Stimulated activated naive B cell treated with anti-CD40 and anti-IgM and Interleukin-4, amounts not matched to agents 10 μg/mL and 1 μg/mL and 100 μg/mL, for 72 hours (primary cell): Measurements from ENCODE around the gene FRMPD4.

Source experiments
- ATAC-seq, 2 donors: fragments of 150-1000 bp; cut with Tn5 transposase; replicated peaks; 2 replicates each; pipeline ENCODE4 v1.10.0; 2021; ENCODE audit warnings: moderate library complexity in 1 of 2
- DNase-seq: peaks from one replicate; pipeline ENCODE4 v3.0.0; 2021
- H3K27ac Mint-ChIP-seq: one replicate; pipeline ENCODE4 v1.8.0; 2022; ENCODE audit warnings: mild to moderate bottlenecking, mixed read lengths
- H3K27me3 Mint-ChIP-seq, 2 donors: one replicate each; pipeline ENCODE4 v1.8.0; 2022; ENCODE audit warnings: mixed read lengths in 2 of 2
- H3K36me3 Mint-ChIP-seq, 2 donors: one replicate each; pipeline ENCODE4 v1.8.0; 2022; ENCODE audit warnings: mixed read lengths in 2 of 2, mild to moderate bottlenecking in 1 of 2
- H3K4me1 Mint-ChIP-seq, 2 donors: one replicate each; pipeline ENCODE4 v1.8.0; 2022; ENCODE audit warnings: mixed read lengths in 2 of 2, mild to moderate bottlenecking in 1 of 2
- H3K4me3 Mint-ChIP-seq, 2 donors: one replicate each; pipeline ENCODE4 v1.8.0; 2022; ENCODE audit warnings: mild to moderate bottlenecking in 2 of 2, mixed read lengths in 2 of 2, moderate library complexity in 1 of 2
- H3K9me3 Mint-ChIP-seq, 2 donors: one replicate each; pipeline ENCODE4 v1.8.0; 2022; ENCODE audit warnings: mixed read lengths in 2 of 2, mild to moderate bottlenecking in 1 of 2

FRMPD4 gene

GRCh38 chrX:12301288-12301687 lies 163.0 kb downstream of the FRMPD4 start:
- Mint-ChIP-seq H3K9me3 (peaks cover 0 to 3% of the 10 kb centered on the region in 2 donors), H3K4me3 (no peak overlapping the region), H3K36me3 (no peaks in the 10 kb centered on the region), H3K4me1 (peaks cover 4 to 10% of the 10 kb centered on the region in 2 donors), H3K27ac (no peak overlapping the region), H3K27me3 (peaks cover 7 to 14% of the 10 kb centered on the region in 2 donors)
- peak; percentile 65 to 79 for ATAC-seq
- DNase-seq: no peak

GRCh38 chrX:12304261-12304660 lies 166.0 kb downstream of the FRMPD4 start:
- Mint-ChIP-seq H3K9me3 (peaks cover 0 to 3% of the 10 kb centered on the region in 2 donors), H3K4me1 (peaks cover 4 to 10% of the 10 kb centered on the region in 2 donors), H3K27me3 (peaks cover 0 to 9% of the 10 kb centered on the region in 2 donors), H3K36me3 (no peaks in the 10 kb centered on the region), H3K4me3 (no peak overlapping the region), H3K27ac (no peak overlapping the region)
- peak; percentile 34 to 58 for ATAC-seq
- DNase-seq: no peak

- no peak for ATAC-seq
- peaks cover 0 to 3% of the 10 kb centered on the region in 2 donors for H3K9me3 Mint-ChIP-seq
- DNase-seq: no peak
- no peaks in the 10 kb centered on the region for H3K4me1 Mint-ChIP-seq
- H3K27ac Mint-ChIP-seq: no peak overlapping the region
- no peaks in the 10 kb centered on the region for H3K36me3 Mint-ChIP-seq
- H3K4me3 Mint-ChIP-seq: no peak overlapping the region
- peaks cover 5 to 13% of the 10 kb centered on the region in 2 donors for H3K27me3 Mint-ChIP-seq
Observed at GRCh38 chrX:12307961-12308360, 169.7 kb downstream of the FRMPD4 start.

DNA sequence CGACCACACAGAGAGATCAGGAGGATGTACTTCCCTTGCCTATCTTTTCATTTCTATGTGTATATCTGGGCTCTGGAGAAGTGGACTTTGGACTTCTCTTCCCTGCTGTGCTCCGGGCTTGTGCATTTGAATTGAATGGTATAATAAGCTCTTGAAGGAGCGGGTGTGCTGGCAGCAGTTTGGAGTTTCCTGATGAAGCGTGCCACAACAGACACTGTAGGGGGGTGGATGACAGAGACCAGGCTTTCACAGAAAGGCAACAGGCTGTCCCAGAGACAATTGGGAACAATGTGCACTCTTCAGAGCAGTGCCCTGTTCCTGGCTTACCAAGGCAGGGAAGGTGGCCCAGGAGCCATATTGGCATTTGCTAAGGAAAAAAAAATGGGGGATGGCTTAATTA lies 170.1 kb downstream of the FRMPD4 start:
- H3K4me3 Mint-ChIP-seq: no peak overlapping the region
- H3K27ac Mint-ChIP-seq: no peak overlapping the region
- DNase-seq (no peak), ATAC-seq (no peak)
- peaks cover 0 to 5% of the 10 kb centered on the region in 2 donors for H3K9me3 Mint-ChIP-seq
- peaks cover 8 to 17% of the 10 kb centered on the region in 2 donors for H3K27me3 Mint-ChIP-seq
- no peaks in the 10 kb centered on the region for H3K36me3 Mint-ChIP-seq
- H3K4me1 Mint-ChIP-seq: no peaks in the 10 kb centered on the region

DNA sequence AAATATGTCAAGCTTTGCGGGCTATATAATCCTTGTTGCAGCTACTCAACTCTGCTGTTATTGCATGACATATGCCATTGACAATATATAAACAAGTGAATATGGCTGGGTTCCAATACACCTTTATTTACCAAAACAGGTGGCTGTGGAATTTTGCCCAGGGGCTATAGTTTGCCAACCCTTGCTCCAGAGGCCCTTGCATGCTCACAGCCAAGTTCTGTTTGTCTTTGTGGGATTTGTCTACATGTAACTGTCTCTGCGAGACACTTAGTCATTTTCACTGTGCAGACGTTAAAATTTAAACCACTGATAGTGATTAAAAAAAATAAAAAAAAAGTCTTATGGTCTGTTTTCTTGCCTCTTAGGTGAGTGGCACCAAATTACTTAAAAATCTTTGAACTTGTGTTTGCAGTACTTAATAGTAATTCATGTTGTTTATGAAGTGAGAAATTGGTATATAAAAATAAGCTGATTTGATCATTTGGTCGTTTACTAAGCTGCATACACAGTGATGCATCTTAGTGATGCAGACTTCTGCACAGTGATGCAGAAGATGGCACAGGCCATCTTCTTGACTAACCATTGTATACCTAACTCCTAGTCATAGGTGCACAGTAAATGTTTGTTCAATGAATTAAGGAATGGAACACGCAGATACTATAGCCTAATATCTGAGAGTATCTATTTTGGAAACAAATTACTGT lies 170.9 kb downstream of the FRMPD4 start:
- Mint-ChIP-seq H3K4me1 (no peaks in the 10 kb centered on the region), H3K9me3 (peaks cover 0 to 5% of the 10 kb centered on the region in 2 donors), H3K36me3 (no peaks in the 10 kb centered on the region), H3K27me3 (peaks cover 8 to 17% of the 10 kb centered on the region in 2 donors), H3K27ac (no peak overlapping the region), H3K4me3 (no peak overlapping the region)
- DNase-seq: no peak
- ATAC-seq: no peak

DNA sequence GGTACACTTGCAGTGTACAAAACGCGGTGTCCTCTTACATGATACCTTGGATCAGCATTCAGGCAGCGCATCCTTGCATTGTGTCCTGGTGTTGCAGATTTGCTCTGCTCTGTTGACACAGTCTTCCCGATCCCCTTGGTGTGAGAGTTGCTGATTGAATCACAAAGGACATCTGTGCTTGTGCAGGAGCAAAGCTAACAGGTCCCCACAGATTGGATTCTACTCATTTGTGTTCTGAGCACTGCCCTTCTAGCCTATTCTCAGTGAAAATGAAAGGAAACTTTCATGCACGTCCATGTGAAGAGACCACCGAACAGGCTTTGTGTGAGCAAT lies 171.4 kb downstream of the FRMPD4 start:
- Mint-ChIP-seq H3K27ac (no peak overlapping the region), H3K4me1 (no peaks in the 10 kb centered on the region), H3K4me3 (no peak overlapping the region), H3K27me3 (peaks cover 8 to 17% of the 10 kb centered on the region in 2 donors), H3K9me3 (peaks cover 0 to 5% of the 10 kb centered on the region in 2 donors), H3K36me3 (no peaks in the 10 kb centered on the region)
- DNase-seq: no peak
- no peak for ATAC-seq

DNA sequence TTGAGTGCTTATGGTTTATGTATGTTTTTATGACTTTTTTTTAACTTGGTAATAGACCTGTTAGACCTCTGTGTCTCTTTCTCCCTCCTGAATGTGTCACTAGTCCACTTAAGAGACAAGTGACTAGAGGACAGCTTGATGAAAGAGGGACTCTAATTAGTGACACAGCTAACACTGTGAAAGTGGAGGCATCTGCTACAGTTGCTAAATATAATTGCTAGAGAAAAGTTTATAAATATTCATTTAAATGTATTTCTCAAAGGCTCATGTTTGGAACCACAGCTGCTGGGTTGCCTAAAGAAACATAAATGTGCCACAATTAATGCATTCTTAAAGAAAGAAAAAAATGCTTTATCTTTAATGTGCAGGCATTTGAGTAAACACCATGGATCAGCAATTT lies 176.4 kb downstream of the FRMPD4 start:
- DNase-seq (no peak), ATAC-seq (no peak)
- peaks cover 0 to 5% of the 10 kb centered on the region in 2 donors for H3K9me3 Mint-ChIP-seq
- H3K27me3 Mint-ChIP-seq: peaks cover 8 to 30% of the 10 kb centered on the region in 2 donors
- H3K4me1 Mint-ChIP-seq: no peaks in the 10 kb centered on the region
- no peak overlapping the region for H3K4me3 Mint-ChIP-seq
- H3K27ac Mint-ChIP-seq: no peak overlapping the region
- H3K36me3 Mint-ChIP-seq: no peaks in the 10 kb centered on the region

DNA sequence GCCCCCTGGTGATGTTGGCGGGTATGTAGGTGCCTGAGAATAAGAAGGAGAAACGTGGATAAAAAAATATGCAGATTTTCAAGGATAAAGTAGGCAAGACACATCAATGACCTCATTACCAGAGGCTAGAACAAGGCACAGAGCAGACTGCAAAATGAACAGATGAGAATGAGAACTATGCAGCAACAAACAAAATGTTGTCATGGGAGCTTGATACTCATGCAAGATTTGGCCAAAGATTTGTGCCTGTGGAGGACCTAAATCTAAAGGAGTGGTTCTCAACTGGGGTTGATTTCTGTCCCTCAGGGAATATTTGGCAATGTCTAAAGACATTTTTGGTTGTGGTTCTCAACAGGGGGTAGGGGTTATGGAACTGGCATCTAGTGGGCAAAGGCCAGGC lies 177.3 kb downstream of the FRMPD4 start:
- H3K4me1 Mint-ChIP-seq: no peaks in the 10 kb centered on the region
- peaks cover 0 to 5% of the 10 kb centered on the region in 2 donors for H3K9me3 Mint-ChIP-seq
- H3K27me3 Mint-ChIP-seq: peaks cover 8 to 25% of the 10 kb centered on the region in 2 donors
- no peak for DNase-seq
- no peak for ATAC-seq
- no peak overlapping the region for H3K4me3 Mint-ChIP-seq
- no peak overlapping the region for H3K27ac Mint-ChIP-seq
- H3K36me3 Mint-ChIP-seq: no peaks in the 10 kb centered on the region

DNA sequence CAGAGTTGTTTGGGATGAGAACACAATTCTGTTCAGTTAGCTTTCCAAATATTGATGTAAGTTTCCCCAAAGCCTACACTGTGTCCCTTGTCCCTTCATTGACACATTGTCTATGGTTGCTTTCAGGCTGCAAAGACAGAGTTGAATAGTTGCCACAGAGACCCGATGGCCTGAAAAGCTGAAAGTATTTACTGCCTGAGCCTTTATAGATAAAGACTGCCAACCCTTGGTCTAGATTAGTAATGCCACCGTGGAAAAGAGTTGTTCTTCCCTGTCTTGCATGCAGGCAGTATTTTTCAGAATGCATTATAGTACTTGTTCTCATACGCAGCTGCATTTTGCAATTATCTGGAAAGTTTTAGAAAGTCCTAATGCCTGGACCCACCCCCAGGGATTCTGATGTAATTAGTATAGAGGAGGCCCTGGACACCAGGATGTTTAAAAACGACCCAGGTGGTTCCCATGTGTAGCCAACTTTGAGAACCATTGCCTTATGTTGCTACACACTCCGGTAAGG lies 180.8 kb downstream of the FRMPD4 start:
- ATAC-seq: no peak
- Mint-ChIP-seq H3K4me3 (no peak overlapping the region), H3K27ac (no peak overlapping the region), H3K27me3 (peaks cover 5 to 13% of the 10 kb centered on the region in 2 donors), H3K36me3 (no peaks in the 10 kb centered on the region), H3K9me3 (no peaks in the 10 kb centered on the region), H3K4me1 (no peaks in the 10 kb centered on the region)
- DNase-seq: no peak

GRCh38 chrX:12319992-12320391 lies 181.7 kb downstream of the FRMPD4 start:
- Mint-ChIP-seq H3K4me3 (no peak overlapping the region), H3K36me3 (no peaks in the 10 kb centered on the region), H3K27me3 (peaks cover 5 to 13% of the 10 kb centered on the region in 2 donors), H3K4me1 (no peaks in the 10 kb centered on the region), H3K9me3 (no peaks in the 10 kb centered on the region), H3K27ac (no peak overlapping the region)
- DNase-seq (no peak), ATAC-seq (no peak)

GRCh38 chrX:12322031-12322430 lies 183.8 kb downstream of the FRMPD4 start:
- Mint-ChIP-seq H3K4me1 (no peaks in the 10 kb centered on the region), H3K9me3 (no peaks in the 10 kb centered on the region), H3K4me3 (no peak overlapping the region), H3K27ac (no peak overlapping the region), H3K27me3 (peaks cover 5 to 7% of the 10 kb centered on the region in 2 donors), H3K36me3 (no peaks in the 10 kb centered on the region)
- no peak for ATAC-seq
- no peak for DNase-seq

DNA sequence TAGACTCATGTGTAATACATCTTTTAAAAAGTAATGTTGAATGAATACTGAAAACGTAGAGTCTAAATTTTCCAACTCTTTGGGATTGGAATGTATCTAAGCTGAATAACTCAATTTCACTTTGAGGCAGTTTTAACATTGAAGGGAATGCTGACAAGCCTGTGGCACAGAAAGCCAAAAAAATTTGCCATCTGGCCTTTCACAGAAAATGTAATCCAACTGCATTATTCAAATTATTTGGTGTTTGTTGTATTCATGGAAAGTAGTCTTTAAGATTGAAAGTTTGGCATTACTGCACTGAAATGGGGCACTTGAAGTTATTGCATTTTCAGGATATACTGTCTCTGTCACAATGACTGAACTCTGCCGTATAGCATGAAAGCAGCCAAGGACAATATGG lies 186.9 kb downstream of the FRMPD4 start:
- Mint-ChIP-seq H3K36me3 (no peaks in the 10 kb centered on the region), H3K9me3 (no peaks in the 10 kb centered on the region), H3K4me3 (no peak overlapping the region), H3K4me1 (no peaks in the 10 kb centered on the region), H3K27ac (no peak overlapping the region), H3K27me3 (peaks cover 0 to 5% of the 10 kb centered on the region in 2 donors)
- no peak for ATAC-seq
- no peak for DNase-seq

DNA sequence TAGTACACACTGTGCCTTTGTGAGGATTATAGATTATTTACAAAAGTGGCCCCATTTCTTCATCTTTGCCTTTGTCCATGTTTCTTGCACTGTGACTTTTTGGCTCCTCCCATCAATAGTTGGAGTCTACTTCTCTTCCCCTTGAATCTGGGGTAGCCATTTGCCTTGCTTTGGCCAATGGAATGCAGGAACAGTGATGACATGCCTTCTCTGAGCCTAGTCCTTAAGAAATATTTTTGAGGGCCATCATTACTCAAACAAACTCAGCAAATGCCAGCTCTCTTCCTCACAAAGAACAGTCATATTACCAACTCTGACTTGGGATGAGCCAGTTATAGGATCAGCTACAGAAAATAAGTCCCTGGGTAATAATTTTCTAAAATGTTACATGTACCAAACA lies 189.6 kb downstream of the FRMPD4 start:
- Mint-ChIP-seq H3K4me3 (no peak overlapping the region), H3K9me3 (no peaks in the 10 kb centered on the region), H3K36me3 (no peaks in the 10 kb centered on the region), H3K27ac (no peak overlapping the region), H3K27me3 (no peaks in the 10 kb centered on the region), H3K4me1 (no peaks in the 10 kb centered on the region)
- ATAC-seq: no peak
- no peak for DNase-seq

DNA sequence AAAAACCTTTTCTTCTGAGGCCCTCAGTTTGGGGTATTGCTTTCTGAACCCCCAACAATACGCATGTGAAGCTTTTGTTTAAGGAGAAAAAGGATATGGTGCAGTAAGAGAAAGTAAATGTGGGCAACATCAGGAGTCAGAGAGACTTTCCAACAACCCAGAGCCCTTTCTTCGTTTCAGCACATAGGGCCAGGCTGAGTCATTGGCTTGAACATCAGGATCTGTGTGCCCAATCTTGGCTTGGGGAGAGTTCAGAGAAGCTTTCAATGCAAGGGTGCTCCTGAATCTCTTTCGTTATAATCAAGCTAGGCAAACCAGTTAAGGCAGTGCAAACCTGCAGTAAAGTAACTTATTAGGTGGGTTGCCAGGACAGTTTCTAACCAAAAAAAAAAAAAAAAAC lies 191.2 kb downstream of the FRMPD4 start:
- no peaks in the 10 kb centered on the region for H3K36me3 Mint-ChIP-seq
- H3K4me1 Mint-ChIP-seq: no peaks in the 10 kb centered on the region
- ATAC-seq: no peak
- H3K27ac Mint-ChIP-seq: no peak overlapping the region
- no peak overlapping the region for H3K4me3 Mint-ChIP-seq
- H3K9me3 Mint-ChIP-seq: no peaks in the 10 kb centered on the region
- DNase-seq: no peak
- no peaks in the 10 kb centered on the region for H3K27me3 Mint-ChIP-seq

DNA sequence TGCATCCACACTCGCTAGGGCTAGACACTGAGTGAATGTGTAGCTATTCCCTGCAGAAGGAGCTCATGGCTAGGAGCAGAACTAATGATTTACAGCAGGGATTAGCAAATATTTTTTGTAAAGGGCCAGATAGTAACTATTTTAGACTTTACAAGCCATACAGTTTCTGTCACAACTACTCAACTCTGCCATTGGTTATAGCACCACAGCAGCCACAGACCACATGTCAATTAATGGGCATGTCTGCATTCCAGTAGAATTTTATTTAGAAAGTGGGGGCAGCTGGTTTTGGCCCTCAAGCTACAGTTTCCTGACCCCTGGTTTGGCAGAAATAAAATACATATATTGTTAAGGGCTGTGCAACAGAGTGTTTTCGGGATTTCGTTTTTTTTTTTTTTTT lies 192.6 kb downstream of the FRMPD4 start:
- no peaks in the 10 kb centered on the region for H3K4me1 Mint-ChIP-seq
- no peak for DNase-seq
- H3K36me3 Mint-ChIP-seq: no peaks in the 10 kb centered on the region
- no peak overlapping the region for H3K4me3 Mint-ChIP-seq
- no peak overlapping the region for H3K27ac Mint-ChIP-seq
- no peaks in the 10 kb centered on the region for H3K9me3 Mint-ChIP-seq
- H3K27me3 Mint-ChIP-seq: peaks cover 0 to 4% of the 10 kb centered on the region in 2 donors
- no peak for ATAC-seq
